ENCODE results near the gene EXTL1.
"Not testable (repeated sequence)": the region's sequence is repeated elsewhere in the genome, so short reads cannot be mapped to it uniquely, and the experiment has no call there.

The EXTL1 gene, protein sequence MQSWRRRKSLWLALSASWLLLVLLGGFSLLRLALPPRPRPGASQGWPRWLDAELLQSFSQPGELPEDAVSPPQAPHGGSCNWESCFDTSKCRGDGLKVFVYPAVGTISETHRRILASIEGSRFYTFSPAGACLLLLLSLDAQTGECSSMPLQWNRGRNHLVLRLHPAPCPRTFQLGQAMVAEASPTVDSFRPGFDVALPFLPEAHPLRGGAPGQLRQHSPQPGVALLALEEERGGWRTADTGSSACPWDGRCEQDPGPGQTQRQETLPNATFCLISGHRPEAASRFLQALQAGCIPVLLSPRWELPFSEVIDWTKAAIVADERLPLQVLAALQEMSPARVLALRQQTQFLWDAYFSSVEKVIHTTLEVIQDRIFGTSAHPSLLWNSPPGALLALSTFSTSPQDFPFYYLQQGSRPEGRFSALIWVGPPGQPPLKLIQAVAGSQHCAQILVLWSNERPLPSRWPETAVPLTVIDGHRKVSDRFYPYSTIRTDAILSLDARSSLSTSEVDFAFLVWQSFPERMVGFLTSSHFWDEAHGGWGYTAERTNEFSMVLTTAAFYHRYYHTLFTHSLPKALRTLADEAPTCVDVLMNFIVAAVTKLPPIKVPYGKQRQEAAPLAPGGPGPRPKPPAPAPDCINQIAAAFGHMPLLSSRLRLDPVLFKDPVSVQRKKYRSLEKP
- 0.17 to 0.36 reads per million in 2 donors for total RNA-seq

GRCh38 chr1:26021647-26022403 lies at the start of gene EXTL1:
EXTL1 (plus strand) TSS chr1:26021775; CDS start chr1:26022647, 872 bp downstream.
- DNase-seq = no peak

DNA sequence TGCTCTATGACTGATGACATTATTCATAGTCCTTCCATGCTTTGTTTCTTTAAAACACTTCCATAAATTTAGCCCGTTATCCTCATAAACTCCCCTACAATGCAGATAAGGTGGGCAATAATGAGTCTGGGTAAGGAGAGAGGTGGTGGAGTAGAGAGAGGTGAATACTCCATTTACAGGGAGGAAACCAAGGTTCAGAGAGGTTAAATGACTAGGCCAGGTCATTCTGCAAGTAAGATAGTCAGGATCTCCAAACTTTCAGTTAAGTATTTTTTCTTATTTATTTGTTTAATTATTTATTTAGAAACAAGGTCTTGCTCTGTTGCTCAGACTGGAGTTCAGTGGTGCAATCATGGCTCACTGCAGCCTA lies 49.8 kb upstream of the EXTL1 start:
- DNase-seq = no peak

DNA sequence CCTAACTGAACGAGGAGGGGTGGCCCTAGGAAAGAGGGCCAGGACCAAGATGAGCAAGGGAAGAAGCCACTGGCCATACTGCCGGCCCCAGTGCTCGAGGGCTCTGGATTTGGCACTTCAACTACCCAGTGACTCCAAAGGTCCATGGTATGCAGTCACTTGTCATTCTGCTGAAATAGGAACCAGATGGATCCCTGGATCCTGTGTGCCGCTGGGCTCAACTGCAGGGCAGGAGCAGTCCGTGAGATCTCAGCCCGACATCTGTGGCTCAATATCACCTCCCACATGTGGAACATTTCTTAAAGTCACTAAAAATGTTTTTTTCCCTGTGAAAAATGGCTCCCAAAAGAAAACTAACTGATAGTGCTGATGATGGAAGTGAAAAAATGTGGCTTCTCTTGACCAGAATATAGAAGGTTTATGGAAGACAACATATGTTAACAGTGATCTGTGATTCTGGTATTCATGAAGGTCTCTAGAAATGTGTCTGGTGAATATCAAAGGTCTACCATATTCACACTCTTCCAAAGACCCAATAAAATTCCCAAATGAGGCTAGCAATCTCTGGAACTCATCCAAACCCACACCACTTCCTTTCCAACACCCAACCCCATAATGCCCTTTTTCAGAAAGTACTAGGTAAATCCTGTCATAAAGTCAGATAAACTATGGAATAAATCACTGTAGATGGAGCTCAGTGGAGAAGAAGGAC lies 47.8 kb upstream of the EXTL1 start:
- no peak for DNase-seq

DNA sequence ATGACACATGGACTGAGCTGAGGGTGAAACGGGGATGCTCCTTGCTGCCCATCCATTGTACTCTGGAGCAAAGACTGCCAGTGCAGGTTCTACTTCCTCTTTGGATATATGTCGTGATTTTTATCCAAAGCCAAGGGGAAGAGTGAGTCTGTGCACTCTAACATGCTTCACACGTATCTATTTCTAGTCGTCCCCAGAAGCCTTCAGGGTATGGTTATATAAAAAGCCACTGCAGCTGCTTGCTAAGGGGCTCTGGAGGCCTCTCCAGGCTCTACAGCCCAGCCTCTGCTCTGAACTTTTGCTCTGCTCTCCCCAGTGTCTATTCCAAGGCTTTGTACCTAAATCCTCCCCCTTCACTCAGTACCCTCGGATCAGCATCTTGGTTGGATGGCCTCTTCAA lies 43.8 kb upstream of the EXTL1 start:
- no peak for DNase-seq

GRCh38 chr1:25978403-25978802 lies 43.2 kb upstream of the EXTL1 start:
- DNase-seq = no peak

DNA sequence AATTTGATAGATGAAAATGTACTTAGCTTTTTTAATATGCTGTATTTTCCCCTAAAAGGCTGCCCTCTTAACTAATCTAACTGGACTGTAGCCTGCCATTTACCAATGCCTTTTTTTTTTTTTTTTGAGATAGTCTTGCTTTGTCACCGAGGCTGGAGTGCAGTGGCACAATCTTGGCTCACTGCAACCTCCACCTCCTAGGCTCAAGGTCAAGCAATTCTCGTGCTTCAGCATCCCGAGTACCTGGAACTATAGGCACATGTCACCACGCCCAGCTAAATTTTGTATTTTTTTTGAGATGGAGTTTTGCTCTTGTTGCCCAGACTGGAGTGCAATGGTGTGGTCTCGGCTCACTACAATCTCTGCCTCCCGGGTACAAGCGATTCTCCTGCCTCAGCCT lies 42.4 kb upstream of the EXTL1 start:
- no peak for DNase-seq

DNA sequence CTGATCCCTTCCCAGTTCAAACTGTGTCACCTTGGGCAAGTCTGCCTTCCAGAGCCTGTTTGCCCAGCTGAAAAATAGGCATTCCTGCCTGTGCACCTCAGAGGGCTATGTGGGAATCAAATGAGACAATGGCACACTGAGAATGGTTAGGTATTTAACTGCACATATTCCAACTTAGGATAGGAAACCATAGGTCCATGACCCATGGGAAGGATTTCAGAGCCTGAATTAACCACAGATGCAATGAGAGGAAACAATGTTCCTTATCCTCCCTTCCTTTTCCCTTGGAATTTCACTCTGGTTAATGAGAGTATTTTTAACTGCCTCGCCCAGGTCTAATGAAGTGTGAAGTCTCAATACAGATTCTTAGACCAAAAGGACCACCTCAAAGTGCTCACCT lies 36.4 kb upstream of the EXTL1 start:
- no peak for DNase-seq

GRCh38 chr1:25985670-25986069 lies 35.9 kb upstream of the EXTL1 start:
- DNase-seq = no peak

- not testable (repeated sequence) for DNase-seq
Measured at GRCh38 chr1:25986773-25987172, 34.8 kb upstream of the EXTL1 start.

GRCh38 chr1:25987951-25988350 lies 33.6 kb upstream of the EXTL1 start:
- no peak for DNase-seq

DNA sequence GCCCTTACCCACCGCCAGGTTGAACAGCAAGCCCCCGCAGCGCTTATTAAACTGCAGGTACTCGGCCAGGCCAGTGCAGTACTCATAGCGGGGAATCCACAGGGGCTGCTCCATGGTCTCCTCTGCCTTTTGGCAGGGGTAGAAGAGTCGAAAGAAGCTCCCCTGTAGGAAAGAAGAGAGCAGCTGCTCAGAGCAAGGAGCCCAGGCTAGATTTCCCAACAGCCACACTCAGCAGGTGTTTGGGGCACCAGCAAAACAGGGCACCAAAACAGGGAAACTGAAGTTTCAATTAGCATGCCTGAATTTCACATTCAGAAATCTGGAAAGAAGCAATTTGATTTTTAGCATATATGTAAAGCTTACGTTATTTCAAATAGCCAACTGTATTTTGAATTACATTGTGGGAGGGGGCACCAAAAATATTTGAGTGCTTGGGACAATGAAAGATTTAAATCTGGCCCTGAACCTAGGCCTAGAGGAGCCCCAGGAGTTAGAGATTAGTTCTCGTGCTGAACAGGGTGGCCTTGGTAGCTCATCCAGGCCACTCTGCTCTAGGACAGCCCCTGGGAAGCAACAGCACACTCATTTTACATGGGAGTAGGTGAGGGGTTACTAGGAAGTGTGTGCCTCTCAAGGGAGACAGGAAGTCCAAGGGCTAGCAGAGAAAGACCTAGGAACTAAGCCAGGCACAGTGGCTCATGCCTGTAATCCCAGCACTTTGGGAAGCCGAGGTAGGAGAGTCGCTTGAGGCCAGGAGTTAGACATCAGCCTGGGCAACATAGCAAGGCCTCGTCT lies 31.9 kb upstream of the EXTL1 start:
- no peak for DNase-seq

DNA sequence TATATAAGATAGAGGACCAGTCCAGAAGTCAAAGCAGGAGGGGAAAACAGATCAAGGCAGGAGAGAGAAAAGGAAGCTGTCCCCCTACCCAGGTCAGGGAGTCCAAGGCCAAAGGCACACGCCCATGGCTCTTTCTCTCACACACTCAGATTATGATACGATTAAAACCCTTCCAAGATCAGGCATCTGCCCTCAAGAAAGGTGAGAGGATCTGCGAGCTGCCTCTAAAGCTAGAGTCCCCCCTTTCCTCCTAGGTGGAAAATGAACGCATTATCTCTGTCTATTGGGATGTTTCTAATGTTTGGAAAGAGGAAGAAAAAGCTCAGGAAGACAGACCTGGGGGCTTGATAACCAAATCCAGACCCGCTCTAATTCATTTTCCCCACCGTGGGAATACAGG lies 31.3 kb upstream of the EXTL1 start:
- DNase-seq = no peak

DNA sequence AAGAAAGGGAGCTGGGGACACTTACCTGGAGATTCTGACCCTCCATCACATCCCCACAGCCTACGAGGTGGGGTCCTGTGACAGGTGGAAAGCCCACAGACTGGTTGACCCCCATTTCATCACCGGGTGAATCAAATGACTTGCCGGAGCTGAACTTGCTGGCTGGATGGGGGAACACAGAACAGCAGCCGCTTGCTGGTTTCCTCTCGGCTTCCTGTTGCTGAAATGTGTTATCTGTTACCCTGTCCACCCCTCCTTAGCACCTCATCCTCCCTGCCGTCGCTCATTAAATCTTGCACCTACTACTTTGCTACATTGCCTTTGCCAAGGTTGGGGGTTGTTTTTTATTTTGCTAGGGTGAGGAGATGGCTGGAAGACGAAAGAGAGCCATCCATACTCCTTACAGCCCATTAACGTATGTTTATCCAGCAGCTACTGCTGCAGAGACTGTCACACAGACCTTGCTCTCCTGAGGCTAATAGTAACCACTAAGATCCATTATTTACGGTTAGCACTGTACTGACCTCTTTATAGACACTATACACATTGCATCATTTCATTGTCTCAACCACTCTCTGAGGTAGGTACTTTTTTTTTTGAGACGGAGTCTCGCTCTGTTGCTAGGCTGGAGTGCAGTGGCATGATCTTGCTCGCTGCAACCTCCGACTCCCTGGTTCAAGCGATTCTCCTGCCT lies 30.7 kb upstream of the EXTL1 start:
- no peak for DNase-seq

GRCh38 chr1:25991937-25992688 lies 29.5 kb upstream of the EXTL1 start:
- DNase-seq = no peak

GRCh38 chr1:25992689-25993171 lies 28.8 kb upstream of the EXTL1 start:
- DNase-seq = no peak

DNA sequence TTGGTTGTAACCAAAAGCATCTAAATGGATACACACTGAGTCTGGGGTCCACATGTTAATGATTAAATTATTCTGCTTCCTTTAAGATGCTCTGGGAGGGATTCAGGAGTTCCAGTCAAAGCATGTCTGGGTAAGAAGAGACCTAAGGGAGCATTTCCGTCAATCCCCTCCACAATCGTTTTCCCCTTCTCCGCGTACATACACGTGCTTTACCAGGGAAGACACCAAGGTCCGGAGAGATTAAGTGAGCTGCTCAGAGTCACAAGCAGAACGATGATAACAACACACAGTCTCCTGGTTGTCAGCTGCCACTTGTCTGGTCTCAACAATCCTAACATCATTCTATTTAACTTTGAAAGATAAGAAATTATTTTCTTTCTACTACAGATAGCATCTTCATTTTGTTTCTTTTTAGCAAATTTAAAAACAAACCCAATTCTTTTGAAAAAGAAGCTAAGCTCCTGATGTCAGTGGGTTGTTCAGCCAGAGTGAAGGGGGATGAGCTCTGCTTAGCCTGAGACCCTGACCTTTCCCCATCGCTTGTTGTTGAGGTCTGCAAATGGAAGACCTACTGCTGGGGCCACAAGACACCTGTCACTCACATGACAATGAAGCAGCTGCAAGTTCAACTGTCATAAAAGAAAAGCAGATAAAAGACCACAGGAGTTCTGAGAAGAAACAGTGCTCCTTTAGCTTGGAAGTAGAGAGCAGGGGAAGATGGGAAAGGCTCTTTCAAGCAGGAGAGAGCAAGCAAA lies 28.2 kb upstream of the EXTL1 start:
- no peak for DNase-seq

GRCh38 chr1:25994402-25995150 lies 27.0 kb upstream of the EXTL1 start:
- DNase-seq = no peak

- DNase-seq = no peak
Measured at GRCh38 chr1:25996966-25997827, 24.4 kb upstream of the EXTL1 start.

Data from activated gamma-delta T cell (primary cell).